MCF 10A (cell line): ENCODE measurements around the gene SOX2. TPM values are rescaled to one million over a fixed set of nuclear protein-coding genes. Genes with fewer than 3 reads are reported as not detected.

Experiments
- BruUV-seq: library from RNA; stranded (reverse); fragments of 400-500 nt; replicated peaks from 2 replicates; lab custom pipeline; 2021; lab: Mats Ljungman, UMichigan
- CTCF ChIA-PET: fragments of 300-600 bp; sonication (Branson Sonifier 250); formaldehyde crosslinking; extraction: SDS; loops from one replicate; lab custom pipeline; 2021; ENCODE audit warnings: antibody characterized with exemption, inconsistent platforms; lab: Yijun Ruan, JAX
- POLR2A ChIA-PET: fragments of 300-600, 350-650 bp; sonication (Branson Sonifier 250); formaldehyde crosslinking; extraction: SDS; loops from one replicate; lab custom pipeline; 2020; ENCODE audit warnings: antibody characterized with exemption, inconsistent platforms; lab: Yijun Ruan, JAX
- DNase-seq: peaks from one replicate; pipeline ENCODE4 v3.0.0-alpha.2; 2018; ENCODE audit not compliant: unreplicated experiment
- H3K27ac Mint-ChIP-seq: one replicate; pipeline ENCODE4 v1.8.0; 2022; ENCODE audit warnings: mild to moderate bottlenecking, low read depth, mixed read lengths; ENCODE audit not compliant: unreplicated experiment
- H3K27me3 Mint-ChIP-seq: one replicate; pipeline ENCODE4 v1.8.0; 2022; ENCODE audit warnings: mixed read lengths; ENCODE audit not compliant: insufficient read depth, unreplicated experiment
- H3K36me3 Mint-ChIP-seq: one replicate; pipeline ENCODE4 v1.8.0; 2022; ENCODE audit warnings: mild to moderate bottlenecking, moderate library complexity, mixed read lengths; ENCODE audit not compliant: insufficient read depth, unreplicated experiment
- H3K4me1 Mint-ChIP-seq: one replicate; pipeline ENCODE4 v1.8.0; 2022; ENCODE audit warnings: mixed read lengths; ENCODE audit not compliant: insufficient read depth, unreplicated experiment
- H3K4me3 Mint-ChIP-seq: one replicate; pipeline ENCODE4 v1.8.0; 2022; ENCODE audit warnings: mild to moderate bottlenecking, moderate library complexity, mixed read lengths; ENCODE audit not compliant: unreplicated experiment
- H3K9me3 Mint-ChIP-seq: one replicate; pipeline ENCODE4 v1.8.0; 2022; ENCODE audit warnings: mixed read lengths; ENCODE audit not compliant: unreplicated experiment
- CTCF ChIP-seq: fragments of 200-600 bp; IDR thresholded peaks from one replicate; pipeline ENCODE4 v1.8.0; 2022; ENCODE audit warnings: antibody characterized with exemption, mild to moderate bottlenecking; ENCODE audit not compliant: unreplicated experiment
- intact Hi-C: fragments of 100-400 bp; cut with micrococcal nuclease; formaldehyde crosslinking; loops from 2 replicates; pipeline ENCODE4 v1.14.1; 2022
- total RNA-seq: library from RNA; stranded (reverse); gene quantifications from 2 replicates; pipeline ENCODE4 v1.2.3, GENCODE V29; 2022

Gene SOX2
- total RNA-seq, 1 experiment from 2014 or later = not detected

- Mint-ChIP-seq H3K36me3 (no peaks in the 10 kb centered on the region), H3K4me1 (peaks cover 16% of the 10 kb centered on the region), H3K27me3 (no peaks in the 10 kb centered on the region), H3K9me3 (peaks cover 7% of the 10 kb centered on the region), H3K27ac (peak overlapping the region; percentile 65), H3K4me3 (peak overlapping the region; percentile 60)
- intact Hi-C loops = loop anchor here (1.0 to 2.0 kb wide), 4 partner anchors 136 to 1010 kb away; no protein-coding TSS in a partner anchor
- peak; percentile 87 for TF ChIP-seq CTCF
- CTCF ChIA-PET = interaction anchor here (0.6 to 5.5 kb wide), 43 partner anchors 8 to 984 kb away, joined by 3 to 164 read pairs (median 4); no protein-coding TSS in a partner anchor
- POLR2A ChIA-PET = interaction anchor here (0.6 to 1.2 kb wide), 5 partner anchors 11 to 500 kb away, joined by 3 to 5 read pairs (median 3); no protein-coding TSS in a partner anchor
- no TSS peak for BruUV-seq
- DNase-seq = peak; percentile 84
Measured at GRCh38 chr3:181700168-181701087, 11.3 kb upstream of the SOX2 start.

GRCh38 chr3:181701096-181701495 is 10.6 kb upstream of the SOX2 start:
- ChIA-PET CTCF (interaction anchor here (0.6 to 5.5 kb wide), 67 partner anchors 8 to 1010 kb away, joined by 3 to 164 read pairs (median 4); no protein-coding TSS in a partner anchor), POLR2A (interaction anchor here (0.9 to 1.3 kb wide), 4 partner anchors 374 to 500 kb away, joined by 3 to 6 read pairs (median 4); no protein-coding TSS in a partner anchor)
- Mint-ChIP-seq H3K9me3 (peaks cover 7% of the 10 kb centered on the region), H3K27ac (peak overlapping the region; percentile 65), H3K4me1 (peaks cover 16% of the 10 kb centered on the region), H3K4me3 (no peak overlapping the region), H3K36me3 (no peaks in the 10 kb centered on the region), H3K27me3 (no peaks in the 10 kb centered on the region)
- intact Hi-C loops = loop anchor here (2.0 kb wide), 2 partner anchors 898 to 1010 kb away; no protein-coding TSS in a partner anchor
- TF ChIP-seq CTCF = no peak
- no TSS peak for BruUV-seq
- no peak for DNase-seq

- intact Hi-C loops = no loop called here
- H3K27ac Mint-ChIP-seq = no peak overlapping the region
- H3K4me1 Mint-ChIP-seq = peaks cover 16% of the 10 kb centered on the region
- no TSS peak for BruUV-seq
- DNase-seq = no peak
- CTCF ChIA-PET = interaction anchor here (0.6 to 3.7 kb wide), 5 partner anchors 377 to 915 kb away, joined by 3 to 19 read pairs (median 4); no protein-coding TSS in a partner anchor
- TF ChIP-seq CTCF = no peak
- no peaks in the 10 kb centered on the region for H3K9me3 Mint-ChIP-seq
- no peaks in the 10 kb centered on the region for H3K36me3 Mint-ChIP-seq
- no peaks in the 10 kb centered on the region for H3K27me3 Mint-ChIP-seq
- H3K4me3 Mint-ChIP-seq = no peak overlapping the region
- POLR2A ChIA-PET = no interaction called here
Measured at GRCh38 chr3:181703601-181704420, 7.9 kb upstream of the SOX2 start.
